Measurements from ENCODE around the gene SSB.

The SSB gene

GRCh38 chr2:169771612-169772011, 27.1 kb upstream of the SSB start:
- Mint-ChIP-seq H3K36me3 (no peaks in the 10 kb centered on the region), H3K9me3 (no peaks in the 10 kb centered on the region), H3K4me3 (no peak overlapping the region), H3K4me1 (peaks cover 9% of the 10 kb centered on the region), H3K27ac (peak overlapping the region; percentile 11)
- no peak for ATAC-seq
- peak in 1 of 2 donors; percentile 37 for DNase-seq (ENCODE audit: low spot score in 2 of 2)

GRCh38 chr2:169772651-169773050, 26.0 kb upstream of the SSB start:
- H3K9me3 Mint-ChIP-seq, result no peaks in the 10 kb centered on the region

GRCh38 chr2:169775354-169775753, 23.3 kb upstream of the SSB start:
- no peak for DNase-seq (ENCODE audit: low spot score in 2 of 2)
- no peak overlapping the region for H3K27ac Mint-ChIP-seq
- no peaks in the 10 kb centered on the region for H3K9me3 Mint-ChIP-seq
- H3K4me3 Mint-ChIP-seq, result no peak overlapping the region
- no peak for ATAC-seq
- no peaks in the 10 kb centered on the region for H3K4me1 Mint-ChIP-seq
- H3K36me3 Mint-ChIP-seq, result no peaks in the 10 kb centered on the region

More at GRCh38 chr2:169772651-169773050, 26.0 kb upstream of the SSB start:
- H3K4me3 Mint-ChIP-seq, result no peak overlapping the region
- ATAC-seq, result no peak
- DNase-seq (ENCODE audit: low spot score in 2 of 2), result no peak
- H3K36me3 Mint-ChIP-seq, result no peaks in the 10 kb centered on the region
- no peak overlapping the region for H3K27ac Mint-ChIP-seq
- peaks cover 2% of the 10 kb centered on the region for H3K4me1 Mint-ChIP-seq

- ATAC-seq (peak; percentile 39), DNase-seq (ENCODE audit: low spot score in 2 of 2) (no peak)
- no peaks in the 10 kb centered on the region for H3K4me1 Mint-ChIP-seq
- no peak overlapping the region for H3K27ac Mint-ChIP-seq
- no peak overlapping the region for H3K4me3 Mint-ChIP-seq
- no peaks in the 10 kb centered on the region for H3K9me3 Mint-ChIP-seq
- no peaks in the 10 kb centered on the region for H3K36me3 Mint-ChIP-seq
Observed at GRCh38 chr2:169775765-169776164, 22.9 kb upstream of the SSB start.

- Mint-ChIP-seq H3K9me3 (no peaks in the 10 kb centered on the region), H3K36me3 (no peaks in the 10 kb centered on the region), H3K4me3 (no peak overlapping the region), H3K27ac (no peak overlapping the region), H3K4me1 (no peaks in the 10 kb centered on the region)
- ATAC-seq (no peak), DNase-seq (ENCODE audit: low spot score in 2 of 2) (no peak)
Observed at GRCh38 chr2:169776252-169776761, 22.4 kb upstream of the SSB start.

- no peaks in the 10 kb centered on the region for H3K4me1 Mint-ChIP-seq
- H3K27ac Mint-ChIP-seq, result no peak overlapping the region
- no peaks in the 10 kb centered on the region for H3K36me3 Mint-ChIP-seq
- ATAC-seq (no peak), DNase-seq (ENCODE audit: low spot score in 2 of 2) (no peak)
- H3K4me3 Mint-ChIP-seq, result no peak overlapping the region
- H3K9me3 Mint-ChIP-seq, result no peaks in the 10 kb centered on the region
Observed at GRCh38 chr2:169778446-169778845, 20.2 kb upstream of the SSB start.

GRCh38 chr2:169781249-169782013, 17.2 kb upstream of the SSB start:
- Mint-ChIP-seq H3K4me3 (no peak overlapping the region), H3K27ac (no peak overlapping the region), H3K9me3 (no peaks in the 10 kb centered on the region), H3K4me1 (no peaks in the 10 kb centered on the region), H3K36me3 (no peaks in the 10 kb centered on the region)
- no peak for DNase-seq (ENCODE audit: low spot score in 2 of 2)
- no peak for ATAC-seq

- DNase-seq (ENCODE audit: low spot score in 2 of 2) (no peak), ATAC-seq (no peak)
- Mint-ChIP-seq H3K9me3 (no peaks in the 10 kb centered on the region), H3K27ac (no peak overlapping the region), H3K36me3 (no peaks in the 10 kb centered on the region), H3K4me1 (no peaks in the 10 kb centered on the region), H3K4me3 (no peak overlapping the region)
Observed at GRCh38 chr2:169782513-169782912, 16.2 kb upstream of the SSB start.

GRCh38 chr2:169790581-169790980, 8.1 kb upstream of the SSB start:
- no peak for ATAC-seq
- Mint-ChIP-seq H3K36me3 (no peaks in the 10 kb centered on the region), H3K9me3 (no peaks in the 10 kb centered on the region), H3K27ac (no peak overlapping the region), H3K4me3 (no peak overlapping the region), H3K4me1 (peaks cover 7% of the 10 kb centered on the region)
- DNase-seq (ENCODE audit: low spot score in 2 of 2), result no peak

GRCh38 chr2:169795181-169795580, 3.5 kb upstream of the SSB start:
- Mint-ChIP-seq H3K27ac (no peak overlapping the region), H3K4me3 (no peak overlapping the region), H3K4me1 (peaks cover 6% of the 10 kb centered on the region), H3K36me3 (peaks cover 19% of the 10 kb centered on the region), H3K9me3 (no peaks in the 10 kb centered on the region)
- ATAC-seq (no peak), DNase-seq (ENCODE audit: low spot score in 2 of 2) (no peak)

GRCh38 chr2:169796441-169796840, 2.2 kb upstream of the SSB start:
- DNase-seq (ENCODE audit: low spot score in 2 of 2) (no peak), ATAC-seq (no peak)
- no peak overlapping the region for H3K27ac Mint-ChIP-seq

GRCh38 chr2:169797601-169798000, 1.1 kb upstream of the SSB start:
- peaks cover 43% of the 10 kb centered on the region for H3K36me3 Mint-ChIP-seq
- H3K27ac Mint-ChIP-seq, result no peak overlapping the region
- H3K4me3 Mint-ChIP-seq, result peak overlapping the region; percentile 35
- peaks cover 16% of the 10 kb centered on the region for H3K4me1 Mint-ChIP-seq
- H3K9me3 Mint-ChIP-seq, result no peaks in the 10 kb centered on the region
- ATAC-seq (no peak), DNase-seq (ENCODE audit: low spot score in 2 of 2) (no peak)

More at GRCh38 chr2:169796441-169796840, 2.2 kb upstream of the SSB start:
- Mint-ChIP-seq H3K4me3 (no peak overlapping the region), H3K4me1 (peaks cover 6% of the 10 kb centered on the region), H3K9me3 (no peaks in the 10 kb centered on the region), H3K36me3 (peaks cover 31% of the 10 kb centered on the region)

GRCh38 chr2:169798397-169798717, 314 bp upstream of the SSB start:
- DNase-seq (ENCODE audit: low spot score in 2 of 2) (no peak), ATAC-seq (no peak)
- peak overlapping the region; percentile 95 for H3K27ac Mint-ChIP-seq
- peaks cover 17% of the 10 kb centered on the region for H3K4me1 Mint-ChIP-seq
- H3K4me3 Mint-ChIP-seq, result peak overlapping the region; percentile 83
- H3K36me3 Mint-ChIP-seq, result peaks cover 51% of the 10 kb centered on the region
- H3K9me3 Mint-ChIP-seq, result no peaks in the 10 kb centered on the region

- ATAC-seq, result no peak
- no peak overlapping the region for H3K27ac Mint-ChIP-seq
- H3K4me3 Mint-ChIP-seq, result no peak overlapping the region
- H3K9me3 Mint-ChIP-seq, result no peaks in the 10 kb centered on the region
- H3K36me3 Mint-ChIP-seq, result peaks cover 99% of the 10 kb centered on the region
- DNase-seq (ENCODE audit: low spot score in 2 of 2), result no peak
- peaks cover 14% of the 10 kb centered on the region for H3K4me1 Mint-ChIP-seq
Observed at GRCh38 chr2:169803480-169803879, 4.8 kb downstream of the SSB start.

GRCh38 chr2:169806586-169806985, 7.9 kb downstream of the SSB start:
- H3K9me3 Mint-ChIP-seq, result no peaks in the 10 kb centered on the region
- H3K4me3 Mint-ChIP-seq, result no peak overlapping the region
- DNase-seq (ENCODE audit: low spot score in 2 of 2) (no peak), ATAC-seq (no peak)
- peak overlapping the region; percentile 40 for H3K27ac Mint-ChIP-seq
- H3K36me3 Mint-ChIP-seq, result peaks cover 100% of the 10 kb centered on the region
- peaks cover 10% of the 10 kb centered on the region for H3K4me1 Mint-ChIP-seq

GRCh38 chr2:169808221-169808620, 9.6 kb downstream of the SSB start:
- H3K36me3 Mint-ChIP-seq, result peaks cover 100% of the 10 kb centered on the region
- DNase-seq (ENCODE audit: low spot score in 2 of 2), result no peak
- H3K9me3 Mint-ChIP-seq, result no peaks in the 10 kb centered on the region
- H3K4me1 Mint-ChIP-seq, result no peaks in the 10 kb centered on the region
- H3K27ac Mint-ChIP-seq, result no peak overlapping the region
- no peak overlapping the region for H3K4me3 Mint-ChIP-seq
- ATAC-seq, result no peak

Data from stimulated activated effector memory CD8-positive, alpha-beta T cell treated with anti-CD3 and anti-CD28 coated beads, Interleukin-12 subunit alpha, Interleukin-12 subunit beta, amount 100 ng/mL, for 72 hours (primary cell).